ENCODE results near the gene IFT43.

The IFT43 gene

DNA sequence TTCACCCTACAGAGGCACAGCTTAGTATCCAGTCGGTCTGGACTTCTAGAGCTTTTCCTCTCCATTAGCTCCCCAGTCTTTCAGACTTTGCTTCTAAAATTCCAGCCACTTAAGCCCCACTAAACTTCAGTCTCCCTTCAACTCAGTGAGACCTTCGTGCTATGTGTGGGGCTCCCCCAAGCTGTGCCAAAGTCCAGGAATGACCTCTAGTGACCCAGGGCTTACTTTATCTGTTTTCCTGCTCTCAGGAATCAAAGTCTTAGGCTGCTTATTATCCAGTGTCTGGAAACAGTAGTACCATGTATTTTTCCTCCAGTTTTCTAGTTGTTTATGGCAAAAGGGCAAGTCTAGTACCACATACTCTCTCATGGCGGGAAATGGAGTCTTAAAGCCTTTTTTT is 77.8 kb downstream of the IFT43 start:
- H3K27me3 Mint-ChIP-seq, result no peaks in the 10 kb centered on the region
- H3K27ac Mint-ChIP-seq, result no peak overlapping the region
- H3K4me3 Mint-ChIP-seq, result no peak overlapping the region
- peaks cover 6% of the 10 kb centered on the region for H3K9me3 Mint-ChIP-seq
- peaks cover 35% of the 10 kb centered on the region for H3K36me3 Mint-ChIP-seq (ENCODE audit: low read depth)
- no peaks in the 10 kb centered on the region for H3K4me1 Mint-ChIP-seq (ENCODE audit: low read depth)

DNA sequence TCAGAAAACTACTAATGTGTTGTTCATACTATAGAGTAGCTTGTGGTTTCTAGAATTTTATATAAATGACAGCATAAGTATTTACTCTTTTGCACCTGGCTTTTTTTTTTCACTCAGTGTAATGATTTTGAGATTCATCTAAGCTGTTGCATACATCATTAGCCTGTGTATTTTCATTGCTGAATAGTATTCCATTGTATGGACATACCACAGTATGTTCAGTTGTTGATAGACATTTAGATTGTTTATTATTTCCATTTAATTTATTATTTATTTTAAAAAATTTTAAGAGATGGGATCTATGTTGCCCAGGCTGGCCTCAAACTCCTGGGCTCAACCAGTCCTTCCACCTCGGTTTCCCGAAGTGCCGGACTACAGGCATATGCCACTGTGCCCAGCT is 80.0 kb downstream of the IFT43 start:
- Mint-ChIP-seq H3K4me1 (ENCODE audit: low read depth) (no peaks in the 10 kb centered on the region), H3K36me3 (ENCODE audit: low read depth) (peaks cover 35% of the 10 kb centered on the region), H3K27me3 (no peaks in the 10 kb centered on the region)

DNA sequence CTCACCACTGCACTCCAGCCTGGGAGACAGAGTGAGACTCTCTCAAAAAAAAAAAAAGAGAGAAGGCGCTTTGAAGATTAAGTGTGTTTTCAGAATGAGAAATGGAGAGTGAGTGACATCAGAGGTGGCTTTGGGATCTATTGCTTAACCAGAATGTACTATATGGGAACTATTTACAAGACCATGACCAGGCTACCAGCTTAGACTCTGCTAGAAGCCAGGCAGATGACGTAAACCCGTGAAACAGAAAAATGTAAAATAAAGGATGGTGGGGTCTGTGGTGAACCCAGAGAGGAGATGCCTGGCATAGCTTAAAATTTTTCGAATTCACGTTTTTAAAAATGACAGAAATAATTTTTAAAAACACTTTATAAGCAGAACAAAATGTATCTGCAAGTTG is 82.0 kb downstream of the IFT43 start:
- peaks cover 37% of the 10 kb centered on the region for H3K36me3 Mint-ChIP-seq (ENCODE audit: low read depth)
- no peaks in the 10 kb centered on the region for H3K27me3 Mint-ChIP-seq
- no peak overlapping the region for H3K4me3 Mint-ChIP-seq
- H3K4me1 Mint-ChIP-seq (ENCODE audit: low read depth), result no peaks in the 10 kb centered on the region
- H3K9me3 Mint-ChIP-seq, result peaks cover 6% of the 10 kb centered on the region
- no peak overlapping the region for H3K27ac Mint-ChIP-seq

More for the DNA sequence above, 80.0 kb downstream of the IFT43 start:
- Mint-ChIP-seq H3K9me3 (peaks cover 6% of the 10 kb centered on the region), H3K27ac (no peak overlapping the region), H3K4me3 (no peak overlapping the region)

DNA sequence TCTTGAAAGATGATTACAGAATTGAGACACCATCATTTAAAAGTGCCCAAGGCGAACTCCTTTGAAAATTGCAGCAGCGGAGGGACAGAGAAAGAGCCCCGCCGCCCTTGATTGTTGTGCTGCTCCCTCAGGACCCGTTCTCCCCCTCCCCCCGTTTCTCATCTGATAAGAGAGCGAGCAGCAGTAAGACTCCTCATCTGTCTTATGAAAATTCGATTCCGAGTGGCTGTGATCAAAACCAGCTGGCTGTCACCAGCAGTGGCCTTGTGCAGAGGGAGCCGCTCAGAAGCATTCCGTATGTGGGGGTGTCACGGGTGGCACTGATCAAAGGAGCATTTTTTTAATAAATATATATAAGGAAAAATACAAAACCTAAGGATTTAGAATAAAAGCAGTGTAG is 88.2 kb downstream of the IFT43 start:
- Mint-ChIP-seq H3K9me3 (no peaks in the 10 kb centered on the region), H3K27ac (no peak overlapping the region), H3K36me3 (ENCODE audit: low read depth) (peaks cover 3% of the 10 kb centered on the region), H3K4me3 (no peak overlapping the region), H3K27me3 (no peaks in the 10 kb centered on the region), H3K4me1 (ENCODE audit: low read depth) (no peaks in the 10 kb centered on the region)

DNA sequence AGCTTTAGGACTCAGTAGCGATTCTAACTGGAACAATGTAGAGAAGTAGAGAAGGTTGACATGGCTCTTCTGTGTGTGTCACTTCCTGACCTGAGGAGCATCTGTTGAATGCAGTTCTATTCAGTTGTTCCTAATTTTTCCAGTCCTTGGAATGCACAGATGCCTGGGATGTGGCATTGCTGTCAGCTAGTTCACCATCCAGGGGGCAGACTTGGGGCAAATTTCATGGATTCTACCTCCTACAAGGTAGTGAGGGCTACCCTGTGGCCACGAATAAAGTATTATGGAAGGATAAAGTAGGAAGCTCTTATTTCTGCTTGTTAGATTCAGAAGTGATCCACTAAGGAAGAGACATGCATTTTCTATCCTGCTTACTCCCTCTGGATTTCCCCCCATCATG is 91.8 kb downstream of the IFT43 start:
- H3K27ac Mint-ChIP-seq, result no peak overlapping the region
- no peaks in the 10 kb centered on the region for H3K9me3 Mint-ChIP-seq
- H3K36me3 Mint-ChIP-seq (ENCODE audit: low read depth), result no peaks in the 10 kb centered on the region
- H3K4me1 Mint-ChIP-seq (ENCODE audit: low read depth), result no peaks in the 10 kb centered on the region
- no peaks in the 10 kb centered on the region for H3K27me3 Mint-ChIP-seq
- no peak overlapping the region for H3K4me3 Mint-ChIP-seq

DNA sequence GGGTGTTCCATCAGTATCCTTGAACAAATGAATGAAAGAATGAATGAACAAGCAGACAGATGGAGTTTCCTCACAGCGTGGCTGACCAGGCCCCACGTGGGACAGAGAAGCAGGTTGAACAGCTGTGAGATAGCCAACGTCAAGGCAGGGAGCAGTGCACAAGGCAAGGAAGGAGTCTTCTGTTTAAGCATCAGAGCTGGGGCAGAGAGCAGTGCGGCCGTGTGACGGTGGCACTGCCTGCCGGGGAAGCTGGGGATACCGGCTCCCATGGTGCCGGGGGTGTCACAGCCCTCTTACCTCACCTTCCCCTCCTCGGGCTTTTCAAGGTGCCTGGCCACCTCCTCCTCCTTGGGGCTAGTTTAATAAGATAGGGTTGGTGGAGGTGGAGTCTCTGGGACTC is 92.9 kb downstream of the IFT43 start:
- H3K27ac Mint-ChIP-seq, result no peak overlapping the region
- H3K27me3 Mint-ChIP-seq, result no peaks in the 10 kb centered on the region
- no peaks in the 10 kb centered on the region for H3K36me3 Mint-ChIP-seq (ENCODE audit: low read depth)
- H3K9me3 Mint-ChIP-seq, result no peaks in the 10 kb centered on the region
- no peaks in the 10 kb centered on the region for H3K4me1 Mint-ChIP-seq (ENCODE audit: low read depth)
- no peak overlapping the region for H3K4me3 Mint-ChIP-seq

DNA sequence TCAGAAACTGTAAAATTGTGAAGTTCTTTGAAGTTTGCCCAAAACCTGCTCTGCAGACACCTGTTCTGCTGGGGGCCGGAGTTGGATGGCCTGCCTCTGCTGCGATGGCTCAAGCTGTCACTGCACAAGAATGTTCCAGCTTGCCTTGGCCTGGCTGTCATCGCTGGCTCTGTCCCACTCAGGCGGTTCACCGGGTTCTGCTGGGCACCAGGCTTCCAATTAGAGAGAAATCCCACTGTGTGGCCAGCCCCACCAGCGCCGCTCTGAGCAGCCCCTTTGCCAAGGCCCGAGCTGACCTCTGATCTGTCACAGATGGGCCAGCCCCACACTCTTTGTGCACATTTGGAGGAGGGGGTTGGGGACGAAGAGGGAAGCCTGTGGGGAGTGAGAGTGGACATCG is 94.5 kb downstream of the IFT43 start:
- Mint-ChIP-seq H3K27ac (no peak overlapping the region), H3K36me3 (ENCODE audit: low read depth) (no peaks in the 10 kb centered on the region), H3K4me3 (no peak overlapping the region), H3K27me3 (no peaks in the 10 kb centered on the region), H3K4me1 (ENCODE audit: low read depth) (no peaks in the 10 kb centered on the region), H3K9me3 (no peaks in the 10 kb centered on the region)

DNA sequence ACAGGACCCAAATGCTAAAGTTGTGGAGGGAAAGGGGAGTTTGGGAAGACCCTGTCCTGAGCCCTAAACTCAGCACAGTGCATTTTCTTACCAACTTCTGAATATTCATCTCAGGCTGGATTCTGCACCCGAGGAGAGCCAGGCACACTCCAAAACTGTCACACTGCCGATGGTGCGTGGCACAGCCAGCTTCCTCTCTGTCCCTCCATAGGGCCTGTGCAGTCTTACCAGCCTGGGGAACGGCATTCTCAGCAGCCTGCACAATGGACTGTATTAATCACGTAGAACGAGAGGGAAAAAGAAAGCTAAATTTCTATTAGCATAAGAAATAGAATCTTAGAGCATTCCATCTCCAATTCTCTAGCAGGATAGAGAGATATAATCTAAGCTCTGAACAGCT is 94.9 kb downstream of the IFT43 start:
- Mint-ChIP-seq H3K36me3 (ENCODE audit: low read depth) (no peaks in the 10 kb centered on the region), H3K27ac (no peak overlapping the region), H3K27me3 (no peaks in the 10 kb centered on the region), H3K4me1 (ENCODE audit: low read depth) (no peaks in the 10 kb centered on the region), H3K4me3 (no peak overlapping the region), H3K9me3 (no peaks in the 10 kb centered on the region)

DNA sequence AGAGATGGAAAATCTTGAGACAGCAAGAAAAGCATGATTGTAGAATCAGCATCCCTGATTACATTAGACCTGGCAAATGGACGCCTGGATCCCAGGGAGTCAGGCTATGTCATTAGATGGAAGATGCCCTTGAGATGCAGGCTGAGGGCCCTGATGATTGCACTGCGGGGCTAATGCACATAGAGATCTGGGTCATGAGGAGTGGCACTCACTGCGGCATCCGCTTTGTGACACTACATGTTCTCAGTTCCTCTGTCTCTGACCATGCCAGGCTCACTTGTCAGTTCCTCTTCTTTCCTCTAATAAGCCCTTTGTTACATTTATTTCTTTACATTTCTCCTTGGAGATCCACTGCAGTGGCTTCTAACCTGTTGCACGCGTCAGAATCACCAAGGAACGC is 96.1 kb downstream of the IFT43 start:
- no peaks in the 10 kb centered on the region for H3K27me3 Mint-ChIP-seq
- no peaks in the 10 kb centered on the region for H3K36me3 Mint-ChIP-seq (ENCODE audit: low read depth)
- no peaks in the 10 kb centered on the region for H3K4me1 Mint-ChIP-seq (ENCODE audit: low read depth)
- H3K27ac Mint-ChIP-seq, result no peak overlapping the region
- no peak overlapping the region for H3K4me3 Mint-ChIP-seq
- no peaks in the 10 kb centered on the region for H3K9me3 Mint-ChIP-seq

DNA sequence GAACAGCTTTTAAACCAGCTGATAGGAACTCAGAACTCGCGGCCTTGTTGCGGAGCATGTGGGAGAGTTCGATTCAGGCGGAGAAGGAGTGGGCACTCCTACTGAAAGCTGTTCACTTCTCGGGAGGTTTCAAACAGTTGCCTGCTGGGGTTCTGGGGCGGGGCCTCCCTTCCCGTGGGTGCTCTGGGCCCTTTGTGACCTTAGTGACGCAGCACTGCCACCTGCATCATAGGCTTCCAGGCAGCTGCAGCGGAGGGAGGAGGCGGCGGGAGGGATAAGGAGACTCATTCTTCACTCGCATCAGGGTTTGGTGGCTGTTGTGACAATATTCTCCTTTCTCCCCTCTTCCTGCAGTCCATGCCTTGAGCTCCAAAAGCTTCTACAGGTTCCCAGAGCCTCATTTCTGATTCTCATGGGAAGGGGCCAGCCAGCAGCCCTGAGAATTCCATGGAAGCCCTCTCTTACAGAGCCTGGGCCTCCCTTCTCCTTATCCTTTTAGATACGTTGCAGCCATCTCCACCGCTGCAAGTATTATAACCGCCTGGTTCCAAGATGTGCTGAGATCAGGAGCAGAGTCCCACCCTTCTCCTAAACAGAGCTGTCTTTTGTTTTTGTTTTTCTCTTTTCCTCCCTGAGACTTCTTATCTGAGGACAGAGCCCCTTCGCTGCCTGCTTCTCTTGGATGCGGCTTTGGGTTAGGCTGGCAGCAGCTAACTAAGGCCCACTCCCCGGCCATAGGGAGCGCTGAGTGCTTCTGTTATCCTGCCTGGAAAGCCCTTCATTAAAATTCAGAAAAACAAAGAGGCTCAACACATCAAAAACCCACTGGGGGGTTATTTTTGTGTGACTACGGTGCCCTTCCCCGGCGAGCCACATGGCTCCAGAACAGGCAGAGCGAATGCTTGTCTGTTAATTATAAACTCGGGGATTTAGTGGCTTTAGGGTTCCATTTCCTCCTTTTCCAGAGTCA is 98.5 kb downstream of the IFT43 start:
- H3K36me3 Mint-ChIP-seq (ENCODE audit: low read depth), result no peaks in the 10 kb centered on the region
- no peaks in the 10 kb centered on the region for H3K9me3 Mint-ChIP-seq
- H3K4me3 Mint-ChIP-seq, result no peak overlapping the region
- no peaks in the 10 kb centered on the region for H3K27me3 Mint-ChIP-seq
- no peaks in the 10 kb centered on the region for H3K4me1 Mint-ChIP-seq (ENCODE audit: low read depth)
- H3K27ac Mint-ChIP-seq, result no peak overlapping the region

DNA sequence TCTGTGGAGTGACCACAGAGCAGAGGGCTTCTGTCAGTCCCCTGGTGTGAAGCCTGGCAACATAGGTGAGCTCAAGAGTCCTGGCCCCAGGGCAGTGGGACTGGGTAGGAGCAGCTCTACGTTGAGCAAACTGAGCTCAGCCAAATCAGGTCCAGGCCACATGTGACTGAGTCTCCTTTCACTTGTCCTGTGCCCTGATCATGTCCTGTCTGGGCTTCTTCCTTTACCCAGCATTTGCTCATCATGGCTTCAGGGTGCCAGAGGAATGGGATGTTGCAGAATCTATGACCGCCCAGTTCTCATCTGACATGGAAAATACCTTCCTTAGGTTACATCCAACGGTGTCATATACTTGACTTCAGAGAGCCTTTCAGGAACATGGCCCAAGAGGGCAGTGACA is 99.8 kb downstream of the IFT43 start:
- no peaks in the 10 kb centered on the region for H3K9me3 Mint-ChIP-seq
- no peak overlapping the region for H3K27ac Mint-ChIP-seq
- H3K4me3 Mint-ChIP-seq, result no peak overlapping the region
- no peaks in the 10 kb centered on the region for H3K27me3 Mint-ChIP-seq
- H3K36me3 Mint-ChIP-seq (ENCODE audit: low read depth), result no peaks in the 10 kb centered on the region
- H3K4me1 Mint-ChIP-seq (ENCODE audit: low read depth), result no peaks in the 10 kb centered on the region

DNA sequence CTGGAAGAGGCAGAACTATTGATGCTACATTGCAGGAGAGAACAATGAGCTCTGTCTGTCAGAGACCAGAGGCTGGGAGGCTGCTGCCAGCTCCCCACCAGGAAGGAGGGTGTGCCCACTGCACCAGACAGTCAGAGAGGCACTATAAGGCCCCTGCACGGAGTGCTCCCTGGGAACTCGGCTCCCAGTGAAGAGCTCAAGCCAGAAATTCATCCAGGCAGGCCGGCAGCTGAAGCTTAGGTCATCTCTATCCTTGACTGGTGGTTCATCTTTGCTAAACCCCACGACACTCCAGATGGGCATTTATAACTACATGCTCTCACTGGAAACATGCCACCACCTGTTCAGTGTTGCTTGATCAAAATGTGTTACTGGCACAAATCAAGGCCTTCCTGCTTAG is 101.1 kb downstream of the IFT43 start:
- Mint-ChIP-seq H3K4me3 (no peak overlapping the region), H3K27ac (no peak overlapping the region), H3K4me1 (ENCODE audit: low read depth) (no peaks in the 10 kb centered on the region), H3K36me3 (ENCODE audit: low read depth) (no peaks in the 10 kb centered on the region), H3K9me3 (no peaks in the 10 kb centered on the region), H3K27me3 (no peaks in the 10 kb centered on the region)

DNA sequence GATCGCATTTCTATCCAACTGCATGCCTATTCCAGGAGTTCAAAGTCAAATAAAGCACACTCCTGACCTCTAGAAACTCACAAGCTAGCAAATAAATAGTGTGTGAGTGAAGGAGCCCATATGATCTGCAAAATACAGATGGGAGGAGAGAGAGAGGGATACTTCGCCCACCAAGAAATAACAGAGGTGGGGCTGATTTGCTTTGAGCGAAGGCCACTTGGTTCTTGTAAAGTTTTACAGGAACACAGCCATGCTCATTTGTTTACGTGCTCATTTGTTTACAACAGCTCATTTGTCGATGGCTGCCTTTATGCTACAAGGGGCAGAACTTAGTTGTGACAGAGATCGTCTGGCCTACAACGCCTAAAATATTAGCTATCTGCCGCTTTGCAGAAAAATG is 102.8 kb downstream of the IFT43 start:
- H3K9me3 Mint-ChIP-seq, result no peaks in the 10 kb centered on the region
- no peak overlapping the region for H3K4me3 Mint-ChIP-seq
- no peaks in the 10 kb centered on the region for H3K4me1 Mint-ChIP-seq (ENCODE audit: low read depth)
- H3K27ac Mint-ChIP-seq, result no peak overlapping the region
- H3K36me3 Mint-ChIP-seq (ENCODE audit: low read depth), result no peaks in the 10 kb centered on the region
- H3K27me3 Mint-ChIP-seq, result no peaks in the 10 kb centered on the region

DNA sequence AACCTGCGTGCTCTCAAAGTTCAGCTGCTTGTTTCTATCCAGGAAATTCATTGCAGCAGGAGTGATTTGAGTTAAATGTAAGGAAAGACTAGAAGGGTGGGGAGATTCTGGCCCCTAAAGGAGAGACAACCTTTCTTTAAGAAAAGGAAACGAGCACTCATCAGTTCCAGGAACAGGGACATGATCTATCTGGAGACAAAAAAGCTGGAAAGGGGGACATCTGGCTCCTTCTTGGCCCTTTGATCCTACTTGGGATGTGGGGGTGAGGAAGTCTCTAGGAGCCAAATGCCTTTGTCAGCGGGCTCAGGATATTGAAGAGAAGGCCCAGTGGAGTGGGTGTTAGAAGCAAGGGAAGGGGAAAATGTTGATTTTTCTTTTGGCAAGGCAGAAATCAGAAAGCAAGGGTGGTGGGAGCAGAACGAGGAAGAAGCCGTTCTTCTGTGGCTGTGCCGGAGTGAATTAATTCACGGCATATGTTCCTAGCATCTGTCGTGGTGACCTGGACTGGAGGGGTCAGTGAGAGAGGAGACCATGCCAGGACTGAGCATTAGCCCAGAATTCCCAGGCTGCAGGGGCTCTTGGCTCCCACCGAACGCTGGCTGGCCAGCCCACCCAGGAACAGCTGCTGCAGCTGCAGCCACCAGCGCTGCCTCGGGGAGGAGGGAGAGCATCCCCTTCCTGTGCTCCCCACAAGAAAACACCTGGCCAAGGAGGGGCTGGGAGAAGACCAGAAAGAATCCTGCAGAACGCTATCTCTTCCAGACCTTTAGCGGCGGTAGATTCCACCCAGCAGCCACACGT is 103.4 kb downstream of the IFT43 start:
- no peak overlapping the region for H3K27ac Mint-ChIP-seq
- H3K4me3 Mint-ChIP-seq, result no peak overlapping the region
- no peaks in the 10 kb centered on the region for H3K4me1 Mint-ChIP-seq (ENCODE audit: low read depth)
- H3K36me3 Mint-ChIP-seq (ENCODE audit: low read depth), result no peaks in the 10 kb centered on the region
- no peaks in the 10 kb centered on the region for H3K27me3 Mint-ChIP-seq
- H3K9me3 Mint-ChIP-seq, result no peaks in the 10 kb centered on the region

DNA sequence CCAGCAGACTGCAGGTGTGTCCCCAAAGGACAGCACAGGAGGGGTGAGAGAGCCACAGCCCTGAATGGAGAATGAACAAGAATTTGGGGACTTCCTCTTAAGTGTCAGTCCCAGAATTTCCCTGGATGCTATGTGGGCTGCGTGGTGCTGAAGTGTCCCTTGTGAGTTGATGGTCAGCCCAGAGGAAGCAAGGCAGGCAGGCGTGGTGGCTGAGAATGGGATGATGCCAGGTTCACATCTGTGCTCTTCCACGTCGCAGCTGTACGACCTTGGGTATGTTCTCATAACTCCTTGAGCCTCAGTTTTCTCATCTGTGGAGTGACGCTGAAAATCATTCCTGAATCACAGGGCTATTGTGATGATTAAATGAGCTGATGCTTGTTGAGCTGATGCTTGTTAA is 104.0 kb downstream of the IFT43 start:
- H3K27ac Mint-ChIP-seq, result no peak overlapping the region
- no peaks in the 10 kb centered on the region for H3K27me3 Mint-ChIP-seq
- H3K9me3 Mint-ChIP-seq, result no peaks in the 10 kb centered on the region

More for the DNA sequence above, 104.0 kb downstream of the IFT43 start:
- H3K4me3 Mint-ChIP-seq, result no peak overlapping the region
- H3K4me1 Mint-ChIP-seq (ENCODE audit: low read depth), result no peaks in the 10 kb centered on the region
- H3K36me3 Mint-ChIP-seq (ENCODE audit: low read depth), result no peaks in the 10 kb centered on the region
